Choroid plexus epithelial cell (primary cell): ENCODE results near the gene USP12.
"Not testable (repeated sequence)": the region's sequence is repeated elsewhere in the genome, so short reads cannot be mapped to it uniquely, and the experiment has no call there.

Experiments used
- DNase-seq: peaks from one replicate; pipeline ENCODE4 v3.0.0-alpha.2; 2010; ENCODE audit warnings: low read depth
- H3K4me3 ChIP-seq: 2 replicates; pipeline ENCODE4 v1.5.1; 2011; ENCODE audit warnings: low read depth, mild to moderate bottlenecking, control low read depth, low read length, moderate library complexity
- CTCF ChIP-seq: conservative IDR thresholded peaks from 2 replicates; pipeline ENCODE4 v1.5.1; 2011; ENCODE audit warnings: low read depth, mild to moderate bottlenecking, control low read depth, inconsistent platforms, low read length, moderate library complexity

USP12 gene

DNA sequence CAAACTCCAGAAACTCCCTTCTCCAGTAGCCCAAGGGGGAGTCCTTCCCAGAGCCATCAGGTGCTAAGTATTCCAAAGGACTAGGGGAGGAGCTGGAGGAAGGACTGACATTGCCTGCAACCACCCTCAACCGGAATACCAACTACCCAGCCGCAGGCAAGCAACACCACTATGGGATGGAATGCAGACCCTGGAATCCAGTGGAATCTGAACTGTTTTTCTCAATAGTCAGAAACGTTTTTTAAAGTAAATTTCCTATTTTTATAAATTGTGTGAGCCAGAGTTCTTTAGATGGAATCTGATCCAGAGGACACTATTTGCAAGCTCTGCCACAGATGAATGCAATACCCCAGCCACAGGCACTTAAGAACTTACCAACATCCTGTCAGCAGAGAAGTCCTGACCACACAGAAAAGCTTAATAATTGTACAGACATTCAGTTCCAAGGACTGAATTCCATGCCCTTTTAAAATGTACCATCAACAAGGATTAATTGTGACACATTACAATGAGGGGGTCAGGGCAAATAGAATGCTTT lies 92.1 kb downstream of the USP12 start:
- peak; percentile 77 for DNase-seq
- TF ChIP-seq CTCF = no peak
- no peak overlapping the region for H3K4me3 ChIP-seq

DNA sequence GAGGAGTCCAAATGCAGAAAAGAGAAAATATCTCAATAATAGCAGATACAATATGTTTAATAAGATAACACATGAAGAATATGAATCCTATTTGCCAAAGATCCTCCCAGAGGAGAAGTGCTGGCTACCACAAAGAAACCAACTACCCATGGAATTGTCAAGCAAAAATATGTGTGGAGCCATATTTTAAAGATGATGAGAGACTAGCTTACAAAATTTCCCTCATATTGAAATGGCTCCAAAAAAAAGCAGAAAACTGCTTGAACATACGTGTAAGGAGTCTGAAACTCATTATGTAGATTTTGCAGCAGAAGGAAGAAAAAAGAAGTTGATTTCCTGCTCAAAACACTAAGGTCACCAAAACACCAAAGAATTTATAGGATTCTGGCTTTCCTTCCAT lies 94.2 kb downstream of the USP12 start:
- H3K4me3 ChIP-seq = no peak overlapping the region
- no peak for DNase-seq
- TF ChIP-seq CTCF = no peak

GRCh38 chr13:27076421-27076820 lies 95.2 kb downstream of the USP12 start:
- TF ChIP-seq CTCF = no peak
- DNase-seq = peak; percentile 58
- no peak overlapping the region for H3K4me3 ChIP-seq

DNA sequence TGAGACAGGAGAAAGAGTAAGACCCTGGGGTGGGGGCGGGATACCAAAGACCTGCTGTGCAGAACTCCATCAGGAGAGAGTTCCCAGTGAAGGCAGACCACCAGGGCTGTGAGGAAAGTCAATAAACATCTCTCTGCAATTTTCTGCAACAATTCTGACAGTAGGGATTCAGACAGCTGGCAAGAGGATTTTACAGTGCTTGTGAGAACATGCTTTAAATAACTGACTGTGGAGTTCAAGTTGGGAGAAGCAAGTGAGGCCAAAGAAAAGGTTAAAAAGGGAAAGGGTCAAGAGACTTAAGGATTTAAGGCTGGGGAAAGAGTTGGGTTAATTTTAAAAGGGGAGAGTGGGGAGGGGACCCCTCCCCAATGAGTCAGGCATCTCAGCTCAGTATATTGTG lies 98.4 kb downstream of the USP12 start:
- no peak for TF ChIP-seq CTCF
- no peak overlapping the region for H3K4me3 ChIP-seq
- no peak for DNase-seq

GRCh38 chr13:27066123-27066522 lies 105.5 kb downstream of the USP12 start:
- not testable (repeated sequence) for H3K4me3 ChIP-seq, DNase-seq

GRCh38 chr13:27065582-27065981 lies 106.0 kb downstream of the USP12 start:
- no peak for TF ChIP-seq CTCF
- DNase-seq = no peak
- no peak overlapping the region for H3K4me3 ChIP-seq

DNA sequence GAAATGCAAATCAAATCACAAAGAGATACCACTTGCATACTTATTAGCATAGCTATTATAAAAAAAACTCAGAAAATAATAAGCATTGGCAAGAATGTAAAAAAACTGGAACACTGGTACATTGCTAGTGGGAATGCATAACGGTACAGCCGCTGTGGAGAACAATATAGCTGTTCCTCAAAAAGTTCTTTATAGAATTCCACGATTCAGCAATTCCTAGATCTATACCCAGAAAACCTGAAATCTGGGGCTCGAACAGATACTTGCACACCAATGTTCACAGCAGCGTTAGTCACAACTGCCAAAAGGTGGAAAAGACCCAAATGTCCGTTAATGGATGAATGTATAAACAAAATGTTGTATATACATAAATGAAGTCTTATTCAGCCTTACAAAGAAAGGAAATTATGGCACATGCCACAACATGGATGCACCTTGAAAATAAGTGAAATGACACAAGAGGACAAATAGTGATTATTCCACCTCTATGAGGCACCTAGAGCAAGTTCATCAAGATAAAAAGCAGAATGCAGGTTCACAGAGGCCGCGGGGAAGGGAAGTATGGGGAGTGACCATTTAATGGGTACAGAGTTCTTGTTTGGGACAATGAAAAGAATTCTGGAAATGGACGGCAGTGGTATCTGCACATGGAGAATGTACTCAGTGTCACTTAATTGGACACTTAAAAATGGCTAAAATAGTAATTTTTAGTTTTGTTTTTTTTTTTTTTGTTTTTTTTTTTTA lies 107.2 kb downstream of the USP12 start:
- H3K4me3 ChIP-seq = no peak overlapping the region

More for the DNA sequence above, 107.2 kb downstream of the USP12 start:
- no peak for TF ChIP-seq CTCF
- no peak for DNase-seq
